ENCODE data around the gene GCN1. TPM values are rescaled to one million over a fixed set of nuclear protein-coding genes. Genes with fewer than 3 reads are reported as not detected.

GCN1 gene
- total RNA-seq, 1 experiment from 2014 or later, result 47.4 TPM

DNA sequence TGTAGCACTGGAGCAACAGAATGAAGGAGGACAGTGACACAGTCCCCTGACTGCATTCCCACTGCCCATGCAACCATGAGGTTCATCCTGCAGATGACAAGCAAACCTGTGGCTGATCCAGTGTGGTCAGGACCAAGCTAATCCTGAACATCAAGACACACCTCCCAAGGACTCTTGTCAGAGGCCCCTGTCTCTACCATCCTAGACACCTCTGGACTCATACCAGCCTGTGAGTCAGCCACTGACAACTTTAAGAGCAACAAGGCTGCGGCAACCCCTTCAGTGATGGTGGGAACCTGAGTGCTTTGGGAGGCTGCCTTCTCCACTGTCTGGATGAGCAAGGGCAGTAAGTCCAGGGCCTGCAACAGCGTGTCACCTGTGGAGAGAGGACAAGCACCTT is 24.6 kb downstream of the GCN1 start:
- Histone ChIP-seq H3K4me3 (no peak overlapping the region), H3K9me3 (replicated peaks) (no peaks in the 10 kb centered on the region), H3K36me3 (peaks cover 82% of the 10 kb centered on the region), H3K27me3 (replicated peaks) (no peaks in the 10 kb centered on the region), H3K4me1 (replicated peaks) (no peaks in the 10 kb centered on the region), H3K27ac (no peak overlapping the region)
- DNase-seq (ENCODE audit: low read depth in 1 of 2, low spot score in 2 of 2), result no peak

DNA sequence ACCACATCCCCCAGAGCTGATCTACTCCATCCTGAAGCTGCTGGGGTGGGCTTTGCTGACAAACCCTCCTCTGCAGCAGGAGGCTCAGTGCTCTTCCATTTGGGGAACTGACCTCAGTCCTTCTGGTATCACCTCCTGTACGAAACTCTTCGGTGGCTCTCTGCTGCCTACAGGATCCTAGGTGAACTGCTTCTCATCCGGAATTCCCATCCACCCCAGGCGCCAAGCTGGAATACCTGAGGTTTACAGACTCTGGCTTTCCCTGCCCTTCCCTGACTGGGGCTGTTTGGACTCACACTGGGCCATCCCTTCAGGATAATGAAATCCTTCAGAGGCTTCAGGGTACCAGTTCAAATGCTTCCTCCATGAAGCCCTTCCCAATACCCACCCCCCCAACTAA is 26.2 kb downstream of the GCN1 start:
- Histone ChIP-seq H3K27me3 (replicated peaks) (no peaks in the 10 kb centered on the region), H3K4me3 (no peak overlapping the region), H3K9me3 (replicated peaks) (no peaks in the 10 kb centered on the region), H3K36me3 (peaks cover 82% of the 10 kb centered on the region), H3K27ac (no peak overlapping the region), H3K4me1 (replicated peaks) (no peaks in the 10 kb centered on the region)
- no peak for DNase-seq (ENCODE audit: low read depth in 1 of 2, low spot score in 2 of 2)

DNA sequence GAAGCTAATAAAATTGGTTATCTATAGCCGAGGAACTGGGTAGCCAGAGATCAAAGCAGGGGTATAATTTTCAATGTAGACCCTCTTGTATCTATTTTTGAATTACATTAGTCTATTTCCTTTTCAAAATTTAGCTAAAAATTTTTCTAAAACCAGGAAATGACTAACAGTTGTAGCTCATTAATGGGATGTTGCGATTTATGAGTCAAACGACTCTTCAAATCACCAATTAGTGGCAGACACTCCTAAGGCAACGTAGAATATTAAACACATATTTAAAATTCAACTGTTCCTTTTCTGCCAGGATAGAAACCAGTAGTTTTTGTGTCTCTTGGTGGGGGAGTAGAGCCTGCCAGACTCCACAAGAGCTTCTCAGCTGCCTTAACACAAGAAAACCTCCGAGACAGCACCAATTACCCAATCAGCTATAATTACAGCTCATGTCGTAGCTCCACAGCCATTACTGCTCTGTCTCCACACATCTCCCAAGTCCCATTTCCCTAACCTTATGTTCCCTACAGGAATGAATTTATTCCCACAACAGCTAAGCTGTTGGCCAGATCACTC is 26.9 kb downstream of the GCN1 start:
- H3K9me3 ChIP-seq (replicated peaks), result no peaks in the 10 kb centered on the region
- peaks cover 82% of the 10 kb centered on the region for H3K36me3 ChIP-seq
- H3K27me3 ChIP-seq (replicated peaks), result no peaks in the 10 kb centered on the region
- H3K4me1 ChIP-seq (replicated peaks), result no peaks in the 10 kb centered on the region
- DNase-seq (ENCODE audit: low read depth in 1 of 2, low spot score in 2 of 2), result no peak
- H3K27ac ChIP-seq, result no peak overlapping the region
- no peak overlapping the region for H3K4me3 ChIP-seq

DNA sequence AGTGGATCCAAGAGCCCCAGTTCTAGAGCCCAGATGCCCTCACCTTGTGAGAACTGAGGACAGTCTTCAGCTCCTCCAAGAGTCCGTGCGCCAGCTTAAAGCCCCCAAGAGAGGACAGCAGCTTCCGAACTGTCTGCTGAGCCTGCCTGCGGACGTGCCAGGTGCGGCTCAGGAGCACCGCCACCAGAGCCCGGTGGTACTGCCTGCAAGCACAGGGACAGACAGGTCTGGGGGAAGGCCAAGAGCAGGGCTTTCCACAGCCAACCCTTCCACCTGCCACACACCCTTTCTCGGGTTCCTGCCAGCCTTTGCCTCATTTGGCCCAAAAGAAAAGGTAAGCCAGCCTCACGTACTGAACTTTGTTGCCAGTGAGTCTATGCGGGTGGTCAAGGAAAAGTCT is 30.2 kb downstream of the GCN1 start:
- DNase-seq (ENCODE audit: low read depth in 1 of 2, low spot score in 2 of 2), result no peak
- no peaks in the 10 kb centered on the region for H3K27me3 ChIP-seq (replicated peaks)
- peaks cover 84% of the 10 kb centered on the region for H3K36me3 ChIP-seq
- no peak overlapping the region for H3K27ac ChIP-seq
- H3K4me1 ChIP-seq (replicated peaks), result no peaks in the 10 kb centered on the region
- H3K9me3 ChIP-seq (replicated peaks), result no peaks in the 10 kb centered on the region
- no peak overlapping the region for H3K4me3 ChIP-seq

DNA sequence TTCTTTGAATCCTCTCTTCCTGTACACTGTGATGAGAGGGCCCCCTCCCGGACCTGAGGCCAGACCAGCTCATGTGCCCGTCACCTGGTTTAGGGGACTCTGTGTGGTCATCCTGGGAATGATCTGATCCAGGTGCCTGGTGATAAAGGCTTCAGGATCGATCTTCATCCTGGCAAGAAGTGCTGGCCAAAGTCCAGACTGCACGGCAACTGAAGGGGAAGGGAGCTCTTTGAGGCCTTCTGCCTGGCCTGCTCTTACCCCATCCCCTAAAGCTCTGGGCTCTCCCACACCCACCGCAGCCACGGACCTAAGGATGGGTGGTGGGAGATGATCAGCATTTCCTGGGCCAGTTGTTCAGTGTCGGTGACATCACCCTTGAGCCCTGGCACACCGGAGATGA is 31.8 kb downstream of the GCN1 start:
- DNase-seq (ENCODE audit: low read depth in 1 of 2, low spot score in 2 of 2), result no peak
- H3K36me3 ChIP-seq, result peaks cover 87% of the 10 kb centered on the region
- H3K4me1 ChIP-seq (replicated peaks), result no peaks in the 10 kb centered on the region
- H3K27me3 ChIP-seq (replicated peaks), result no peaks in the 10 kb centered on the region
- H3K9me3 ChIP-seq (replicated peaks), result no peaks in the 10 kb centered on the region
- no peak overlapping the region for H3K27ac ChIP-seq
- no peak overlapping the region for H3K4me3 ChIP-seq

DNA sequence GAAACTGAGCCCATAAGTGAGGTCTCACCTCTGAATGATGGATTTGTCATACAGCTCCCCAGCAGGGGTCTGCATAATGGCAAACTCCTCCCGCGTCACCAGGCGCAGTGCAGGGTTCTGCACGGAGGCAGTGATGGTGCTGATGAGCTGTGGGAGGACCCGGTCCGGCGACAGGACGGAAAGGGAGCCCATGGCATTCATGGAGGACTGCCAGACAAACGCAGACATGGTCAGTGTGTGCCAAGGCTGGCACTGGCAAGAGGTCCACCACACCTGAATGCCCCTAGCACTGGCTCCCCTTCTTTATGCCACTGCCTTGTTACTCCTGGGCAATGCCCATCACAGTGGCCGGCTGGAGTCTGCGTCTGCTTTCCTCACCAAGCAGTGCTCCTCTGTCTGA is 32.7 kb downstream of the GCN1 start:
- Histone ChIP-seq H3K27ac (no peak overlapping the region), H3K36me3 (peaks cover 91% of the 10 kb centered on the region)
- no peak for DNase-seq (ENCODE audit: low read depth in 1 of 2, low spot score in 2 of 2)

DNA sequence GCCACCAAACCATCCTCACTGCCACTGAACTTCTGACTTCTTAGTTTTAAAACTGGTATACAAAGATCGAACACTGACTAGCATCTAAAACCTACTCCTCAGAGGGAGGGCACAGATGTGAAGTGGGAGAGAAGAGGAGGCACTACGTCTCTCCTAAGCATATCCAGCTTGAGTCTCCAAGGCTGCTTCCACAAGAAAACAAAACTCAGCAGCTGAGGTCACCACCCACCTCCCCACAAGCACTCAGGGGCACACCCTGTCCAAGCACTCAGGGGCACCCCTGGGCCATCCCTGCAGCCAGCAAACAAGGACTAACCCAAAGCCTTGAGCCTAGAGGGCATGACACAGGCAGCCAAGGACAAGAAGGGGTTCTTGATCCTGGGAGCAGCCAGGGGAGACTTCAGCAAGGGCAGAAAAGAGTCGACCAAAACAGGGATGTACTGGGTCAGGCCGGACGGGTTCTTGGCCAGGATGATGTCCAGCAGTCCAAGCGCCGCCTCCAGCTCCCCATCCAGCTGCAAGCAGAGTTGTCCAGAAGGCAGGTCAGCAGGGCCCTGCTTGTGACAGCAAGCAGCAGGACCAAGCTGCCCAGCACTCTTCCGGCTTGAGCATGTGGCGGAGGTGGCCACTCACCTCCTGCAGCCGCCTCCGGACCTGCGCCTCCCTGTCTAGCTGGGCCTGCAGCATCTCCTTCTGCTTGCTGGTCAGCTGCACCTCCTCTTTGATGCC is 34.8 kb downstream of the GCN1 start:
- no peak for DNase-seq (ENCODE audit: low read depth in 1 of 2, low spot score in 2 of 2)
- H3K27ac ChIP-seq, result no peak overlapping the region
- H3K4me3 ChIP-seq, result no peak overlapping the region
- no peaks in the 10 kb centered on the region for H3K9me3 ChIP-seq (replicated peaks)
- no peaks in the 10 kb centered on the region for H3K4me1 ChIP-seq (replicated peaks)
- H3K27me3 ChIP-seq (replicated peaks), result no peaks in the 10 kb centered on the region
- peaks cover 100% of the 10 kb centered on the region for H3K36me3 ChIP-seq

More for the DNA sequence above, 32.7 kb downstream of the GCN1 start:
- Histone ChIP-seq H3K4me3 (no peak overlapping the region), H3K9me3 (replicated peaks) (no peaks in the 10 kb centered on the region), H3K4me1 (replicated peaks) (no peaks in the 10 kb centered on the region), H3K27me3 (replicated peaks) (no peaks in the 10 kb centered on the region)

DNA sequence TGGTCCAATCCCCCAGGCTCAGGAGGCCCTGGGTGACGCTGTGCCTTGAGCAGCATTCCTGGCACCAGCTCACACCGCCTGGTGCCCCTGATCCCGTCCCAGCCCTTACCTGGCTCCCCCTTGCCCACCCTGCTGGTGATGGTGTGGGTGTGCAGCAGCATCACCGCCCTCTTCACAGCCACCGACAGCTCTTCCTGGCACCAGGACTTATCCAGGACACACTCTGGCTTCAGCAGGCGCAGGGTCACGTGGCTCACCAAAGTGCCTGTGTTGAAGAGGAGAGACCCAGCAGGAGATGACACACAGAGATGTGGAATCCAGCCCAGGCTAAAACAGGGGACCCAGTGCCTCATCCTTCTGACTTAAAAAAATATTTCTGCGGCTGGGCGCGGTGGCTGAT is 36.2 kb downstream of the GCN1 start:
- H3K27ac ChIP-seq, result no peak overlapping the region
- no peaks in the 10 kb centered on the region for H3K27me3 ChIP-seq (replicated peaks)
- no peaks in the 10 kb centered on the region for H3K4me1 ChIP-seq (replicated peaks)
- no peak overlapping the region for H3K4me3 ChIP-seq
- H3K36me3 ChIP-seq, result peaks cover 100% of the 10 kb centered on the region
- DNase-seq (ENCODE audit: low read depth in 1 of 2, low spot score in 2 of 2), result no peak
- H3K9me3 ChIP-seq (replicated peaks), result no peaks in the 10 kb centered on the region

DNA sequence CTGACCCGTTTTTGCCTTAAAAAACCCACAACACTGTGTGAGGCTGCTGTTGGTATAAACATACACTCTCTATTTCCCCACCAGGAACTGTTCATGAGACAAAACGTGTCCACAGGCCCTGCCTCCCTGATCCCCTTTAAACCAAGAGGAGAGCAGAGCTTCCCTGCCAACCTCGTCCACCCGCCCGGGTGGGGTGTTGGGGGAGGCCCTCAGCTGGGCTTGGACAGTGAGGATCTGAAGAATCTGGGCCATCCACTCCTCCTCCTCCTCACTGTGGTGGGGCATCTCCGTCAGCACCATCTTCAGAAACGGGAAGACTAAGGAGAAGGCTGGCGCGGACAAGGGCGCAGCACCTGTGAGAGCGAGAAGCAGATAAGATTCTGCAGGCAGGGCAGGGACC is 36.8 kb downstream of the GCN1 start:
- H3K36me3 ChIP-seq, result peaks cover 100% of the 10 kb centered on the region
- DNase-seq (ENCODE audit: low read depth in 1 of 2, low spot score in 2 of 2), result no peak
- no peaks in the 10 kb centered on the region for H3K9me3 ChIP-seq (replicated peaks)
- H3K4me3 ChIP-seq, result no peak overlapping the region
- H3K27me3 ChIP-seq (replicated peaks), result no peaks in the 10 kb centered on the region
- H3K27ac ChIP-seq, result no peak overlapping the region
- no peaks in the 10 kb centered on the region for H3K4me1 ChIP-seq (replicated peaks)

DNA sequence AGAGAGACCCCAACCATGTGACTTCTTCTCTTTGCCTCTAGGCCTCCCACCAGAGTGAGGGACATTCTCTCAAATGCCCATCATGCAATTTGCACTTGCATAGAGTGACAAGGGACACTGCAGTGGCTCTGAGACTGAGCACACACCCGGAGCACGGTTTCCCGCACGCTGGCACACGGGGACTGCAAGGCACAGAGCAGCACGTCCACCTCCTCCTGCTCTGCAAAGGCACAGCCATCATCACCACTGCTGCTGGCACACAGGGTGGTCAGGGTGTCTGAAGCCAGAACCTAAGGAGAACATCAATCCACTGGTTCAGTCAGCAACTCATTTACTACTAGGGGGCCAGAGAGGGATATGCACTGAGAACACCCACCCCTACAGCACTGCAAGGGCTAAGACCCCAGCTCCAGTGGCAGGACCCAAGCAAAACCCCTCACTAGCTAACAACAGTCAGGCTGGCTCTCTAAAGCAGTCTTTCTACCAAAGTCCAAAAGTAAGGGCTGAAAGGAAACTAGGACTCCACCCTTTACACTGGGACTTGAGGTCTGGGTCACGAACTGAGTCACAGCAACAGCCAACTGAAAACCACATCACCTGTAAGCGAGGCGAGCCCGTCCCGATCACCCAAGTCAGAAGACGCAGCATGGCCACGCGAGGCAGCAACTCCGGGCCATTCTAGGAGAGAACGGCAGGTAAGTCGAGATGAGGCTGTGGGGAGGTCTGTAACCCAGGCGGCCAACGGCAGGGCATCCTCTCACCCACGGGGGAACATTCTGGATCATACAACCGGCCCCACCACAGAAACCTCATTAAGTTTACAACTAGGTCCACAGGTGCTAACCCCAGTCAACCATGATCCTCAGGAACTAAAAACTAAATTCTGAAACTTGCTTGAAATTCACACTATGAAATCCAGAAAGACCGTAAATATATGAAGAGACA is 37.9 kb downstream of the GCN1 start:
- Histone ChIP-seq H3K27ac (no peak overlapping the region), H3K27me3 (replicated peaks) (no peaks in the 10 kb centered on the region), H3K36me3 (peaks cover 93% of the 10 kb centered on the region), H3K4me1 (replicated peaks) (no peaks in the 10 kb centered on the region), H3K9me3 (replicated peaks) (no peaks in the 10 kb centered on the region), H3K4me3 (no peak overlapping the region)
- no peak for DNase-seq (ENCODE audit: low read depth in 1 of 2, low spot score in 2 of 2)

DNA sequence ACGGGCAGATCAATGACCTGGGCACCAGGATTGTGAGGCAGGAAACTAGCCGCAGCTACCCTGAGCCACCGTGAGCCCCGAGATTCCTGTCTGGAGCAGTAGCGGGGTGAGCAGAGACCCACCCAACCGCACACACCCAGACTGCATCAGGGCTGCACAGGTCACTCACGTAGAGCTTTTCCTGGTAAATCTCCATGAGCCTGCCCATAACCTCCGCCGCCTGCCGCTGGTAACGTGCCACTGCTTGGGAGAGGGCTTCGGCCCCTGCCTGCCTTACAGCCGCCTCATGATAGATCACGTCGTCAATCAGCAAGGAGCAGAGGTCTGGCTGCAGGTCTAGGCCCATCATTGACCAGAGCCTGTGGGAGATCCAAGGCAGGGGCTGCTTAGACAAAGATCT is 39.4 kb downstream of the GCN1 start:
- Histone ChIP-seq H3K27ac (no peak overlapping the region), H3K4me1 (replicated peaks) (no peaks in the 10 kb centered on the region), H3K27me3 (replicated peaks) (no peaks in the 10 kb centered on the region), H3K36me3 (peaks cover 85% of the 10 kb centered on the region), H3K4me3 (no peak overlapping the region), H3K9me3 (replicated peaks) (no peaks in the 10 kb centered on the region)
- DNase-seq (ENCODE audit: low read depth in 1 of 2, low spot score in 2 of 2), result no peak

DNA sequence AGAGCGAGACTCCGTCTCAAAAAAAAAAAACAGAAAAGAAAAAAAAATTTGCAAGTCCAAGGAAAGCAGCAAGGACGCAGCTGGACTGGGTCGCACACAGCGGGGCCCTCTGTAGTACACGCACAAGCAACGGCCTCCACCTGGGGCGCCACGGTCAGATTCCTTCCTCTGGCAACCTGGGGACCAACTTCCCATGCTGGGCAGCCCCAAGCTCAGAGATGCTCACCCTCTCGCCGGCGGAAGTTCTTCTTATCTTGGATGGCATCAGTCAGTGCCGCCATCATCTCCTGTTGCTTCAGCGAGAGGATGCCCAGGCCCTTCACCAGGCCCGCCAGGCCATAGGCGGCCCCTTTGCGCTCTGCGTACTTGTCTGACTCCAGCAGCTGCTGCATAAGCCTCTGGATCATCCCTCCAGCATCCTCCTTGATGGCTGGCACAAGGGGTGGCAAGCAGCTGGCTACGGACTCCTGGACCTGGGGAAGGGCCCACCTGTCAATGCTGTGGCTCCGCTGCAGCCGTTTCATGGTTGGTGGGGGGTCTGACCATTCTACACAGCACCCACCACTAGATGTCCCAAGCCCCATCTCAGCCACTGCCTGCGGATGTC is 43.5 kb downstream of the GCN1 start:
- H3K27me3 ChIP-seq (replicated peaks), result no peaks in the 10 kb centered on the region
- no peak for DNase-seq (ENCODE audit: low read depth in 1 of 2, low spot score in 2 of 2)
- no peaks in the 10 kb centered on the region for H3K4me1 ChIP-seq (replicated peaks)
- no peak overlapping the region for H3K27ac ChIP-seq
- H3K36me3 ChIP-seq, result peaks cover 83% of the 10 kb centered on the region
- no peaks in the 10 kb centered on the region for H3K9me3 ChIP-seq (replicated peaks)
- no peak overlapping the region for H3K4me3 ChIP-seq

DNA sequence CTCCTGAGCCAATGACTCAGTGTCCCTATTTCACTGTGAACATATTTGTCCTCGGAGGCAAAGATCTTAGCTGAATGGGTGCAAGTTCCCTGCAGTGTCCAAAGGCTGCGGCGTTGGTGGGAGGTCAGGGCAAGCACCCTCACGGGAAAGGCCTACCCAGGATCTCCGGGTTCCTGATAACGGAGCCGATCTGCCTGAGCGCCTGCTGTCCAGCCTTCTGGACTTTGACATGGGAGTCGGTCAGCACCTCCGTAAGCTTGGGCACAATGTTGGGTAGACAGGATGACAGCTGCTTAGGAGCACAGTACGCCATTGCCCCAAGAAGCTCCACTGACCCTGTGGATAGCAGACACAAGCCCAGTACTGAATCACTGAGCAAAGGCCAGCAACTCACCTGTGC is 46.5 kb downstream of the GCN1 start:
- no peak for DNase-seq (ENCODE audit: low read depth in 1 of 2, low spot score in 2 of 2)
- peaks cover 80% of the 10 kb centered on the region for H3K36me3 ChIP-seq

DNA sequence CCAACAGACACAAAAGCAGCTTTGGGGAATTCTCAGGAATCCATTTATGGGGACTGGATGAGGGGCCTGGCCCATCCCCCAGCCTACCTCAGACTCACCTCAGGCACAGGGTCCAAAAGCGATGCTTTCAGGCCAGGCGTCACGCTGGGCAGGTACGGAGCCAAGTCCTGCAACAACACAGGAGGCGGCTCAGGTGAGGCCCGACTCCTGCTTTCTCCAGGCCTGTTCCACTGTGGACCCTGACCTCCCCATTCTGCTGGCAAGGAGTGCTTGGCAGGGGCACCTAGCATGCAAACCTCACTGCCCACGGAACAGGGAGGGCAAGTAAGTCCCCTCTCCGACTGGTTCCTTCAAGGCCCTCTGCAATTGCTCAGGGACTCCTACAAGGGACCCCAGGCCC is 49.4 kb downstream of the GCN1 start:
- DNase-seq (ENCODE audit: low read depth in 1 of 2, low spot score in 2 of 2), result no peak
- Histone ChIP-seq H3K4me3 (no peak overlapping the region), H3K27me3 (replicated peaks) (no peaks in the 10 kb centered on the region), H3K9me3 (replicated peaks) (no peaks in the 10 kb centered on the region), H3K4me1 (replicated peaks) (peaks cover 18% of the 10 kb centered on the region), H3K27ac (no peak overlapping the region), H3K36me3 (peaks cover 94% of the 10 kb centered on the region)

More for the DNA sequence above, 46.5 kb downstream of the GCN1 start:
- Histone ChIP-seq H3K27ac (no peak overlapping the region), H3K4me1 (replicated peaks) (no peaks in the 10 kb centered on the region), H3K4me3 (no peak overlapping the region), H3K27me3 (replicated peaks) (no peaks in the 10 kb centered on the region), H3K9me3 (replicated peaks) (no peaks in the 10 kb centered on the region)
